A549 (cell line): Measurements from ENCODE around the gene TRIM26. TPM values are rescaled to one million over a fixed set of nuclear protein-coding genes. Genes with fewer than 3 reads are reported as not detected.

Experiments used
- ATAC-seq, 2 experiments: fragments of 200-7000 bp in 1 of 2; fragments of >200 bp in 1 of 2; cut with Nextera tagmentation in 1 of 2; cut with Tn5 transposase in 1 of 2; 3 replicates each; pipeline versions ENCODE4 v1.8.0 to v1.9.1; 2018 to 2020; ENCODE audit warnings: mild to moderate bottlenecking in 1 of 2, moderate library complexity in 1 of 2
- CTCF ChIA-PET: fragments of 300-600 bp; sonication (Branson Sonifier 250); formaldehyde crosslinking; extraction: SDS; loops from one replicate; lab custom pipeline; 2021; ENCODE audit warnings: antibody characterized with exemption, inconsistent platforms; lab: Yijun Ruan, JAX
- POLR2A ChIA-PET: fragments of 350-600 bp; formaldehyde crosslinking; extraction: SDS; loops from one replicate; lab custom pipeline; 2021; ENCODE audit warnings: antibody characterized with exemption, inconsistent platforms; lab: Yijun Ruan, JAX
- DNase-seq, 2 experiments: peaks; one replicate each; pipeline versions ENCODE4 v3.0.0 to v3.0.0-alpha.2; 2011 to 2016; ENCODE audit warnings: low read depth in 1 of 2, low spot score in 1 of 2
- FAIRE-seq: peaks from 2 replicates; lab custom pipeline; 2011; peaks lifted over from hg19 to GRCh38; lab: Jason Lieb, UNC
- H3K27ac ChIP-seq, 2 experiments: fragments of >200 bp; sonication (Bioruptor Twin); formaldehyde crosslinking; 3 replicates each; pipeline ENCODE4 v1.5.1; 2016 to 2017
- H3K4me1 ChIP-seq: fragments of >200 bp; sonication (Bioruptor Twin); formaldehyde crosslinking; 3 replicates; pipeline ENCODE4 v1.6.1; 2016
- H3K4me2 ChIP-seq: fragments of >200 bp; sonication (Bioruptor Twin); formaldehyde crosslinking; 3 replicates; pipeline ENCODE4 v1.6.1; 2016
- H3K4me3 ChIP-seq: fragments of >200 bp; sonication (Bioruptor Twin); formaldehyde crosslinking; 3 replicates; pipeline ENCODE4 v1.5.1; 2016
- H3K9me3 ChIP-seq: fragments of >200 bp; sonication (Bioruptor Twin); formaldehyde crosslinking; 3 replicates; pipeline ENCODE4 v1.6.1; 2016
- BCL3 ChIP-seq: fragments of >200 bp; sonication (Bioruptor Twin); formaldehyde crosslinking; IDR thresholded peaks from 3 replicates; pipeline ENCODE4 v1.6.1; 2016
- BHLHE40 ChIP-seq: IDR thresholded peaks from 2 replicates; pipeline ENCODE4 v1.6.1; 2012; ENCODE audit warnings: low read depth, low read length, inconsistent platforms
- E2F6 ChIP-seq: IDR thresholded peaks from 2 replicates; pipeline ENCODE4 v1.6.1; 2012; ENCODE audit warnings: low read depth, borderline replicate concordance
- EHF ChIP-seq: fragments of 250-450 bp; sonication (Bioruptor Pico); IDR thresholded peaks from 2 replicates; pipeline ENCODE4 v1.5.0; 2020; ENCODE audit warnings: mild to moderate bottlenecking
- EHMT2 ChIP-seq: fragments of 200-600 bp; sonication (generic); IDR thresholded peaks from 2 replicates; pipeline ENCODE4 v1.6.1; 2016; ENCODE audit warnings: antibody characterized with exemption, low read depth, mild to moderate bottlenecking, moderate library complexity
- EP300 ChIP-seq, 2 experiments: fragments of >200 bp; sonication (Bioruptor Twin); formaldehyde crosslinking; IDR thresholded peaks; 2 replicates in 1 of 2; 3 replicates in 1 of 2; pipeline ENCODE4 v1.6.1; 2016 to 2017
- FOXS1 ChIP-seq: fragments of 250-450 bp; sonication (Bioruptor Pico); IDR thresholded peaks from 2 replicates; pipeline ENCODE4 v1.5.0; 2020; ENCODE audit warnings: mild to moderate bottlenecking, moderate library complexity
- GATA3 ChIP-seq: IDR thresholded peaks from 2 replicates; pipeline ENCODE4 v1.6.1; 2012; ENCODE audit warnings: borderline replicate concordance
- HDAC2 ChIP-seq: fragments of 200-600 bp; sonication (generic); IDR thresholded peaks from 2 replicates; pipeline ENCODE4 v1.6.1; 2016
- HOXB13 ChIP-seq: fragments of 250-450 bp; sonication (Bioruptor Pico); IDR thresholded peaks from 2 replicates; pipeline ENCODE4 v1.5.0; 2020; ENCODE audit warnings: low read depth, mild to moderate bottlenecking, moderate library complexity
- HOXB5 ChIP-seq: fragments of 250-450 bp; sonication (Bioruptor Pico); IDR thresholded peaks from 2 replicates; pipeline ENCODE4 v1.5.0; 2020; ENCODE audit warnings: mild to moderate bottlenecking, moderate library complexity
- KDM1A ChIP-seq: fragments of 200-600 bp; sonication (generic); IDR thresholded peaks from 2 replicates; pipeline ENCODE4 v1.6.1; 2016; ENCODE audit warnings: low read depth, mild to moderate bottlenecking
- MAFK ChIP-seq: fragments of 450-650 bp; IDR thresholded peaks from 2 replicates; pipeline ENCODE4 v1.6.1; 2014; ENCODE audit not compliant: partially characterized antibody
- MAZ ChIP-seq: fragments of 150-350 bp; IDR thresholded peaks from 2 replicates; pipeline ENCODE4 v1.6.1; 2014; ENCODE audit warnings: antibody characterized with exemption, low read depth, low read length, borderline replicate concordance
- MYC ChIP-seq: IDR thresholded peaks from 2 replicates; pipeline ENCODE4 v1.6.1; 2012; ENCODE audit warnings: mild to moderate bottlenecking, inconsistent platforms, low read length, improper control_type of control experiment, borderline replicate concordance
- NFE2L2 ChIP-seq: fragments of 150-350 bp; conservative IDR thresholded peaks from 2 replicates; pipeline ENCODE4 v1.6.1; 2014; ENCODE audit warnings: low read length
- NPAS2 ChIP-seq: fragments of 250-450 bp; sonication (Bioruptor Pico); IDR thresholded peaks from 2 replicates; pipeline ENCODE4 v1.8.0; 2022; ENCODE audit warnings: mild to moderate bottlenecking, moderate library complexity, borderline replicate concordance
- NR3C1 ChIP-seq: fragments of >200 bp; sonication (Bioruptor Twin); formaldehyde crosslinking; IDR thresholded peaks from 3 replicates; pipeline ENCODE4 v1.6.1; 2017
- PHF8 ChIP-seq: fragments of 200-600 bp; sonication (generic); IDR thresholded peaks from 2 replicates; pipeline ENCODE4 v1.6.1; 2016; ENCODE audit warnings: low read depth, mild to moderate bottlenecking, antibody characterized with exemption, moderate library complexity, borderline replicate concordance
- RAD21 ChIP-seq, 2 experiments: fragments of >200 bp in 1 of 2; sonication (Bioruptor Twin) in 1 of 2; formaldehyde crosslinking in 1 of 2; IDR thresholded peaks in 1 of 2; conservative IDR thresholded peaks in 1 of 2; 2 replicates in 1 of 2; 3 replicates in 1 of 2; pipeline ENCODE4 v1.6.1; 2012 to 2018; ENCODE audit warnings: inconsistent platforms in 1 of 2
- RCOR1 ChIP-seq: fragments of 150-350 bp; IDR thresholded peaks from 2 replicates; pipeline ENCODE4 v1.6.1; 2014; ENCODE audit warnings: antibody characterized with exemption, low read length, low read depth
- SMC3 ChIP-seq: fragments of >200 bp; sonication (Bioruptor Twin); formaldehyde crosslinking; IDR thresholded peaks from 3 replicates; pipeline ENCODE4 v1.6.1; 2018; ENCODE audit warnings: inconsistent platforms
- TP53 ChIP-seq: fragments of 250-450 bp; sonication (Bioruptor Pico); IDR thresholded peaks from 2 replicates; pipeline ENCODE4 v1.5.0; 2021; ENCODE audit warnings: mild to moderate bottlenecking, moderate library complexity
- ZNF302 ChIP-seq: fragments of 250-450 bp; sonication (Bioruptor Pico); IDR thresholded peaks from 2 replicates; pipeline ENCODE4 v1.9.0; 2021; ENCODE audit warnings: inconsistent platforms, mild to moderate bottlenecking, moderate library complexity
- ZSCAN20 ChIP-seq: fragments of 250-450 bp; sonication (Bioruptor Pico); IDR thresholded peaks from 2 replicates; pipeline ENCODE4 v1.8.0; 2022; ENCODE audit warnings: mild to moderate bottlenecking, moderate library complexity
- WGBS: methylation state at CpG from one replicate; pipeline ENCODE4 v1.1.6; 2017; ENCODE audit errors: missing lambda C conversion rate; 5-methylcytosine and 5-hydroxymethylcytosine counted together
- polyA plus RNA-seq, 4 experiments: library from polyadenylated mRNA; depleted of rRNA in 3 of 4; stranded (reverse); fragments of >200 nt; fragmentation: RNase III in 1 of 4; extraction: RNeasy Plus Mini Kit Qiagen cat#74134 plus additional on column Dnase treatment in 1 of 4; gene quantifications; 2 replicates in 3 of 4; 3 replicates in 1 of 4; pipeline ENCODE4 v1.2.3, GENCODE V29; 2011 to 2017
- TF ChIP-seq, protein P1 (sequence below): fragments of 200-600 bp; sonication (generic); IDR thresholded peaks from 2 replicates; pipeline ENCODE4 v1.6.1; 2016; ENCODE audit warnings: antibody characterized with exemption, mild to moderate bottlenecking, moderate library complexity
- TF ChIP-seq, protein P2 (sequence below): fragments of 150-350 bp; IDR thresholded peaks from 2 replicates; pipeline ENCODE4 v1.6.1; 2014; ENCODE audit warnings: low read depth, mild to moderate bottlenecking, low read length
- TF ChIP-seq, protein P3 (sequence below): IDR thresholded peaks from 2 replicates; pipeline ENCODE4 v1.6.1; 2012
- TF ChIP-seq, protein P4 (sequence below): IDR thresholded peaks from 2 replicates; pipeline ENCODE4 v1.6.1; 2012
- TF ChIP-seq, protein P5 (sequence below): fragments of >200 bp; sonication (Bioruptor Twin); formaldehyde crosslinking; IDR thresholded peaks from 3 replicates; pipeline ENCODE4 v1.5.1; 2016

TRIM26 gene
- polyA plus RNA-seq, 2 of the 4 experiments (the other 2 are of a cell fraction), result 30.4 TPM

DNA sequence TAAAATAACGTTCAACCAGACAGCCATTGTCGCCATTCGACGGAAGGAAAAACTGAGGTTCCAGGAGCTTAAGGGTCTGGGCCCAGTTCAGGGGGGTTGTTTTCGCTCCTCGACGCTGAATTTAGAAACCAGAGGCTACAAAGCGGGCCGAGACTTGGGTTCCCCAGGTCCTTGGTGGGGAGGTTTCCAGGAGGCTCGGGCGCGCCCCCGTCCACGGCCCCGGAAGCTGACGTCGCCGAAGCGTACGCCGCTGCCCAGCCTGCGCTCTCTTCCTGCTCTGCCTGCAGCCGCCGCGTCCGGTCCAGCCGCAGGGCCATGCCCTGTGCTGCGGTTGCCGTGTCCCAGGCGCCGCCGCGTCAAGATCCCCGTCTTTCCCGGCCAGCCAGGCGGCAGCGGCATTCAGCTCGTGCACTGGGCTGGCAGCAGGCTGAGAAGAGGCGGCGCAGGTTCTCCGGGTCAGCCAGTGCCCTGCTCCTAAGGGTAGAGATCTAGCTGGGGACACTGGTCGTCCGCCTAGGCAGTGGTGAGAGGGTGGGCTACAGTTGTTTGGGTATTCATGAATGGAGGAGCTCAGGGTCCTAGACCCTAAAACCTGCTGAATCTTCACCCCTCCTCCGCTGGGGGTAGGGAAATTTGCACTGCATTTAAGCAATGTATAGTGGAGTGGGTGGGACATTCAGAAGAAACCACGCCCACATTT is 901 bp upstream of the TRIM26 start (continued):
- TF ChIP-seq BCL3 (no peak), MAZ (no peak), BHLHE40 (no peak), EHMT2 (no peak), RAD21 (conservative IDR thresholded peaks at IDR 0.05 in 1 of 2, IDR thresholded peaks at IDR 0.05 in 1 of 2) (no peak), PHF8 (0 out of 2 replicates have a peak, but pooled peaks have one; percentile 34), GATA3 (no peak), KDM1A (peak; percentile 95; the same call in 1 of the 2 replicates), MYC (no peak), EP300 (IDR thresholded peaks at IDR 0.05) (no peak), NR3C1 (no peak), NFE2L2 (no peak), ZSCAN20 (CRISPR knock-in tag) (no peak), EHF (CRISPR knock-in tag) (no peak), RCOR1 (no peak), HDAC2 (peak; percentile 90), FOXS1 (no peak), SMC3 (no peak)
- TF ChIP-seq, protein P1, sequence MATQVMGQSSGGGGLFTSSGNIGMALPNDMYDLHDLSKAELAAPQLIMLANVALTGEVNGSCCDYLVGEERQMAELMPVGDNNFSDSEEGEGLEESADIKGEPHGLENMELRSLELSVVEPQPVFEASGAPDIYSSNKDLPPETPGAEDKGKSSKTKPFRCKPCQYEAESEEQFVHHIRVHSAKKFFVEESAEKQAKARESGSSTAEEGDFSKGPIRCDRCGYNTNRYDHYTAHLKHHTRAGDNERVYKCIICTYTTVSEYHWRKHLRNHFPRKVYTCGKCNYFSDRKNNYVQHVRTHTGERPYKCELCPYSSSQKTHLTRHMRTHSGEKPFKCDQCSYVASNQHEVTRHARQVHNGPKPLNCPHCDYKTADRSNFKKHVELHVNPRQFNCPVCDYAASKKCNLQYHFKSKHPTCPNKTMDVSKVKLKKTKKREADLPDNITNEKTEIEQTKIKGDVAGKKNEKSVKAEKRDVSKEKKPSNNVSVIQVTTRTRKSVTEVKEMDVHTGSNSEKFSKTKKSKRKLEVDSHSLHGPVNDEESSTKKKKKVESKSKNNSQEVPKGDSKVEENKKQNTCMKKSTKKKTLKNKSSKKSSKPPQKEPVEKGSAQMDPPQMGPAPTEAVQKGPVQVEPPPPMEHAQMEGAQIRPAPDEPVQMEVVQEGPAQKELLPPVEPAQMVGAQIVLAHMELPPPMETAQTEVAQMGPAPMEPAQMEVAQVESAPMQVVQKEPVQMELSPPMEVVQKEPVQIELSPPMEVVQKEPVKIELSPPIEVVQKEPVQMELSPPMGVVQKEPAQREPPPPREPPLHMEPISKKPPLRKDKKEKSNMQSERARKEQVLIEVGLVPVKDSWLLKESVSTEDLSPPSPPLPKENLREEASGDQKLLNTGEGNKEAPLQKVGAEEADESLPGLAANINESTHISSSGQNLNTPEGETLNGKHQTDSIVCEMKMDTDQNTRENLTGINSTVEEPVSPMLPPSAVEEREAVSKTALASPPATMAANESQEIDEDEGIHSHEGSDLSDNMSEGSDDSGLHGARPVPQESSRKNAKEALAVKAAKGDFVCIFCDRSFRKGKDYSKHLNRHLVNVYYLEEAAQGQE, result no peak
- TF ChIP-seq, protein P2, sequence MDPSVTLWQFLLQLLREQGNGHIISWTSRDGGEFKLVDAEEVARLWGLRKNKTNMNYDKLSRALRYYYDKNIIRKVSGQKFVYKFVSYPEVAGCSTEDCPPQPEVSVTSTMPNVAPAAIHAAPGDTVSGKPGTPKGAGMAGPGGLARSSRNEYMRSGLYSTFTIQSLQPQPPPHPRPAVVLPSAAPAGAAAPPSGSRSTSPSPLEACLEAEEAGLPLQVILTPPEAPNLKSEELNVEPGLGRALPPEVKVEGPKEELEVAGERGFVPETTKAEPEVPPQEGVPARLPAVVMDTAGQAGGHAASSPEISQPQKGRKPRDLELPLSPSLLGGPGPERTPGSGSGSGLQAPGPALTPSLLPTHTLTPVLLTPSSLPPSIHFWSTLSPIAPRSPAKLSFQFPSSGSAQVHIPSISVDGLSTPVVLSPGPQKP, result no peak
- TF ChIP-seq, protein P3, sequence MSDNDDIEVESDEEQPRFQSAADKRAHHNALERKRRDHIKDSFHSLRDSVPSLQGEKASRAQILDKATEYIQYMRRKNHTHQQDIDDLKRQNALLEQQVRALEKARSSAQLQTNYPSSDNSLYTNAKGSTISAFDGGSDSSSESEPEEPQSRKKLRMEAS, result peak; percentile 49; the same call in 1 of the 2 replicates

- DNase-seq (no peak), ATAC-seq (no peak), FAIRE-seq (no peak)
- Histone ChIP-seq H3K4me2 (peak overlapping the region; percentile 94), H3K4me1 (peaks cover 34% of the 10 kb centered on the region), H3K9me3 (no peaks in the 10 kb centered on the region), H3K4me3 (peak overlapping the region; percentile 77), H3K27ac (peak overlapping the region; percentile 95 to 98)
- WGBS, result 7% methylated on average over 12 of the region's 12 CpGs
- POLR2A ChIA-PET, result interaction anchor here (0.7 to 1.8 kb wide), 5 partner anchors 10 to 147 kb away, joined by 3 to 4 read pairs (median 3); partner anchors contain the start of gene PPP1R11
- CTCF ChIA-PET, result interaction anchor here (1.5 kb wide), 1 partner anchor 25 kb away, joined by 4 read pairs; no protein-coding TSS in a partner anchor
- no peak for TF ChIP-seq NFE2L2
- TF ChIP-seq TP53 (CRISPR knock-in tag), result no peak
- TF ChIP-seq HOXB13 (CRISPR knock-in tag), result peak; percentile 57; the same call in 1 of the 2 replicates
- TF ChIP-seq, protein P4, sequence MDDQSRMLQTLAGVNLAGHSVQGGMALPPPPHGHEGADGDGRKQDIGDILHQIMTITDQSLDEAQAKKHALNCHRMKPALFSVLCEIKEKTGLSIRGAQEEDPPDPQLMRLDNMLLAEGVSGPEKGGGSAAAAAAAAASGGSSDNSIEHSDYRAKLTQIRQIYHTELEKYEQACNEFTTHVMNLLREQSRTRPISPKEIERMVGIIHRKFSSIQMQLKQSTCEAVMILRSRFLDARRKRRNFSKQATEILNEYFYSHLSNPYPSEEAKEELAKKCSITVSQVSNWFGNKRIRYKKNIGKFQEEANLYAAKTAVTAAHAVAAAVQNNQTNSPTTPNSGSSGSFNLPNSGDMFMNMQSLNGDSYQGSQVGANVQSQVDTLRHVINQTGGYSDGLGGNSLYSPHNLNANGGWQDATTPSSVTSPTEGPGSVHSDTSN, result no peak
- TF ChIP-seq MAFK, result no peak
- no peak for TF ChIP-seq NPAS2 (CRISPR knock-in tag)
- TF ChIP-seq, protein P5, sequence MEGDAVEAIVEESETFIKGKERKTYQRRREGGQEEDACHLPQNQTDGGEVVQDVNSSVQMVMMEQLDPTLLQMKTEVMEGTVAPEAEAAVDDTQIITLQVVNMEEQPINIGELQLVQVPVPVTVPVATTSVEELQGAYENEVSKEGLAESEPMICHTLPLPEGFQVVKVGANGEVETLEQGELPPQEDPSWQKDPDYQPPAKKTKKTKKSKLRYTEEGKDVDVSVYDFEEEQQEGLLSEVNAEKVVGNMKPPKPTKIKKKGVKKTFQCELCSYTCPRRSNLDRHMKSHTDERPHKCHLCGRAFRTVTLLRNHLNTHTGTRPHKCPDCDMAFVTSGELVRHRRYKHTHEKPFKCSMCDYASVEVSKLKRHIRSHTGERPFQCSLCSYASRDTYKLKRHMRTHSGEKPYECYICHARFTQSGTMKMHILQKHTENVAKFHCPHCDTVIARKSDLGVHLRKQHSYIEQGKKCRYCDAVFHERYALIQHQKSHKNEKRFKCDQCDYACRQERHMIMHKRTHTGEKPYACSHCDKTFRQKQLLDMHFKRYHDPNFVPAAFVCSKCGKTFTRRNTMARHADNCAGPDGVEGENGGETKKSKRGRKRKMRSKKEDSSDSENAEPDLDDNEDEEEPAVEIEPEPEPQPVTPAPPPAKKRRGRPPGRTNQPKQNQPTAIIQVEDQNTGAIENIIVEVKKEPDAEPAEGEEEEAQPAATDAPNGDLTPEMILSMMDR, result peak; percentile 20; the same call in 1 of the 3 replicates
- TF ChIP-seq FOXS1, result no peak
- TF ChIP-seq ZNF302, result no peak
- TF ChIP-seq E2F6, result no peak; the same call in none of the 2 replicates
- TF ChIP-seq HOXB5 (CRISPR knock-in tag), result peak; percentile 15; the same call in 1 of the 2 replicates
These were observed 406 bp upstream of the TRIM26 start for GRCh38 chr6:30213667-30213956.
